Measurements from ENCODE around the gene SLC9A8.

DNA sequence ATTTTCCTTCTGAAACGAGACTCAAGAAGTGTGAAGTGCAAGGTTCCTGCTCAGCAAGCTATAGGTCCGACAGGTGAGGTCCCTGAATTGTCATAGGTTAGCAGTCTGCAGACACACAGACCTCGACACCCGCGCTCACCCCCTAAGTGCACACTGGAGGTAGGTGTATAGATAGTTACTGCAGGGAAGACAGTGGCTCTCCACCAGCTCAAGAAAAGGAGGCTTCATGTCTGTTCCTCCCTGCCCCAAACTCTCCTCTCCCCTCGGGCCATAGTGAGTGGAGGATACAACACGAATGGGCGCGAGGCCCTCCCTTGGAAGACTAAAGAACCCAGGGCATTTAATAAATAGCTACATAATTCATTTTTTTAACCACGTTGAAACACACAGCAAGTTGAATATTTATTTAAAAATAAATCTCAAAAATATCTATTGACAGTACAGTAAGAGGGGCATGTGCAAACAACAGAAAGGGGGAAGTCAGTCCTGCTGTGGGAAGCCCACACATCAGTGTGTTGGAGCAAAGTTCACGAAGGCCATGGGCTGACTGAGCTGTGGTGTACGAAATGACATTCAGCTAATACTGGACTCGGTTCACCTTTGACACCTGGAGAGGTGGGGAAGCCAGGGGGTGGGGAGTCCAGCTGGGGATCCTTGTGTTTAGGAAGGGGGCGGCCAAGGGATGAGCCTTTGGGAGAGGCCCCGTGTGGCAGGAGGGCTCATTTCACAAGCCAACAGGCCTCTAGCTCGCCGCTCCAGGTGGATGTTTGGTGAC lies 92.0 kb downstream of the SLC9A8 start:
- TF ChIP-seq EZH2 (IDR thresholded peaks at IDR 0.05; ENCODE audit: borderline replicate concordance, low read depth, low read length, severe bottlenecking) = no peak
- TF ChIP-seq, protein P1, sequence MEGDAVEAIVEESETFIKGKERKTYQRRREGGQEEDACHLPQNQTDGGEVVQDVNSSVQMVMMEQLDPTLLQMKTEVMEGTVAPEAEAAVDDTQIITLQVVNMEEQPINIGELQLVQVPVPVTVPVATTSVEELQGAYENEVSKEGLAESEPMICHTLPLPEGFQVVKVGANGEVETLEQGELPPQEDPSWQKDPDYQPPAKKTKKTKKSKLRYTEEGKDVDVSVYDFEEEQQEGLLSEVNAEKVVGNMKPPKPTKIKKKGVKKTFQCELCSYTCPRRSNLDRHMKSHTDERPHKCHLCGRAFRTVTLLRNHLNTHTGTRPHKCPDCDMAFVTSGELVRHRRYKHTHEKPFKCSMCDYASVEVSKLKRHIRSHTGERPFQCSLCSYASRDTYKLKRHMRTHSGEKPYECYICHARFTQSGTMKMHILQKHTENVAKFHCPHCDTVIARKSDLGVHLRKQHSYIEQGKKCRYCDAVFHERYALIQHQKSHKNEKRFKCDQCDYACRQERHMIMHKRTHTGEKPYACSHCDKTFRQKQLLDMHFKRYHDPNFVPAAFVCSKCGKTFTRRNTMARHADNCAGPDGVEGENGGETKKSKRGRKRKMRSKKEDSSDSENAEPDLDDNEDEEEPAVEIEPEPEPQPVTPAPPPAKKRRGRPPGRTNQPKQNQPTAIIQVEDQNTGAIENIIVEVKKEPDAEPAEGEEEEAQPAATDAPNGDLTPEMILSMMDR (IDR thresholded peaks at IDR 0.05; ENCODE audit: extremely low read depth in 1 of 2, insufficient read depth in 1 of 2, low read depth in 1 of 2, low read length in 2 of 2) = no peak
- TF ChIP-seq POLR2AphosphoS5 (IDR thresholded peaks at IDR 0.05; ENCODE audit: insufficient read depth, low read depth, low read length) = no peak
- no peak for TF ChIP-seq POLR2A (IDR thresholded peaks at IDR 0.05; ENCODE audit: low read depth, low read length)
- TF ChIP-seq, protein P2, sequence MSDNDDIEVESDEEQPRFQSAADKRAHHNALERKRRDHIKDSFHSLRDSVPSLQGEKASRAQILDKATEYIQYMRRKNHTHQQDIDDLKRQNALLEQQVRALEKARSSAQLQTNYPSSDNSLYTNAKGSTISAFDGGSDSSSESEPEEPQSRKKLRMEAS (IDR thresholded peaks at IDR 0.05; ENCODE audit: insufficient read depth, insufficient read length) = no peak
- TF ChIP-seq MYC (IDR thresholded peaks at IDR 0.05; ENCODE audit: low read depth, low read length) = no peak
- TF ChIP-seq GATA2 (IDR thresholded peaks at IDR 0.05; ENCODE audit: insufficient read depth, insufficient read length, low read depth, low read length) = no peak

Data from endothelial cell of umbilical vein (primary cell).